PC-9 (cell line): ENCODE data around the gene STOML1. TPM values are rescaled to one million over a fixed set of nuclear protein-coding genes. Genes with fewer than 3 reads are reported as not detected.

Experiments used
- BruUV-seq: library from RNA; stranded (reverse); fragments of 400-500 nt; replicated peaks from 2 replicates; lab custom pipeline; 2021; lab: Mats Ljungman, UMichigan
- CTCF ChIA-PET: fragments of 300-600 bp; sonication (Branson Sonifier 250); formaldehyde crosslinking; loops from one replicate; lab custom pipeline; 2022; ENCODE audit warnings: antibody characterized with exemption; lab: Charles Lee
- POLR2A ChIA-PET: fragments of 300-600 bp; sonication (Branson Sonifier 250); formaldehyde crosslinking; loops from one replicate; lab custom pipeline; 2022; ENCODE audit warnings: antibody characterized with exemption; ENCODE audit not compliant: unreplicated experiment; lab: Charles Lee
- DNase-seq, 2 experiments: peaks; one replicate each; pipeline versions ENCODE4 v3.0.0 to v3.0.0-alpha.2; 2015 to 2022; ENCODE audit warnings: mixed read lengths in 1 of 2
- H2AFZ ChIP-seq: fragments of 200-600 bp; sonication (generic); 2 replicates; pipeline ENCODE4 v1.8.1; 2017; ENCODE audit warnings: antibody characterized with exemption
- H3F3A ChIP-seq: fragments of 200-600 bp; sonication (generic); 2 replicates; pipeline ENCODE4 v1.8.1; 2017; ENCODE audit warnings: antibody characterized with exemption, mild to moderate bottlenecking, low read depth; ENCODE audit not compliant: insufficient read depth
- H3K27ac ChIP-seq: fragments of 200-600 bp; sonication (generic); 2 replicates; pipeline ENCODE4 v1.6.1; 2016; ENCODE audit warnings: mixed run types
- H3K27me3 ChIP-seq: fragments of 200-600 bp; sonication (generic); 2 replicates; pipeline ENCODE4 v1.6.1; 2016; ENCODE audit warnings: low read depth, mixed run types; ENCODE audit not compliant: insufficient read depth
- H3K36me3 ChIP-seq: fragments of 200-600 bp; sonication (generic); 2 replicates; pipeline ENCODE4 v1.6.1; 2016; ENCODE audit warnings: low read depth, mixed run types
- H3K4me1 ChIP-seq: fragments of 200-600 bp; sonication (generic); replicated peaks from 2 replicates; pipeline ENCODE4 v1.6.1; 2016; ENCODE audit warnings: mixed run types; ENCODE audit not compliant: insufficient read depth
- H3K4me2 ChIP-seq: fragments of 200-600 bp; sonication (generic); 2 replicates; pipeline ENCODE4 v1.6.1; 2017; ENCODE audit warnings: mixed run types
- H3K4me3 ChIP-seq: fragments of 200-600 bp; sonication (generic); 2 replicates; pipeline ENCODE4 v1.6.1; 2016; ENCODE audit warnings: mixed run types
- H3K79me2 ChIP-seq: fragments of 200-600 bp; sonication (generic); 2 replicates; pipeline ENCODE4 v1.6.1; 2017; ENCODE audit warnings: low read depth, mixed run types
- H3K9me2 ChIP-seq: fragments of 200-600 bp; sonication (generic); 2 replicates; pipeline ENCODE4 v1.8.1; 2017; ENCODE audit warnings: mild to moderate bottlenecking; ENCODE audit not compliant: insufficient read depth
- H3K9me3 ChIP-seq: fragments of 200-600 bp; sonication (generic); 2 replicates; pipeline ENCODE4 v1.8.1; 2016; ENCODE audit warnings: low read depth; ENCODE audit not compliant: insufficient read depth
- H4K20me1 ChIP-seq: fragments of 200-600 bp; sonication (generic); 2 replicates; pipeline ENCODE4 v1.8.1; 2017; ENCODE audit not compliant: insufficient read depth
- EZH2 ChIP-seq: fragments of 200-600 bp; sonication (generic); IDR thresholded peaks from 2 replicates; pipeline ENCODE4 v1.8.0; 2017; ENCODE audit warnings: antibody characterized with exemption, low read depth
- intact Hi-C: fragments of 100-400 bp; cut with micrococcal nuclease; formaldehyde crosslinking; loops from one replicate; pipeline ENCODE4 v1.10.0; 2022; ENCODE audit not compliant: unreplicated experiment
- total RNA-seq: library from RNA; stranded (reverse); gene quantifications from 2 replicates; pipeline ENCODE4 v1.2.3, GENCODE V29; 2021
- TF ChIP-seq, protein P1 (sequence below): fragments of 200-600 bp; sonication (generic); conservative IDR thresholded peaks from 2 replicates; pipeline ENCODE4 v1.6.1; 2017; ENCODE audit warnings: mixed run types, antibody characterized with exemption, mild to moderate bottlenecking, moderate library complexity

The STOML1 gene
- total RNA-seq, 1 experiment from 2014 or later = 6.1 TPM

DNA sequence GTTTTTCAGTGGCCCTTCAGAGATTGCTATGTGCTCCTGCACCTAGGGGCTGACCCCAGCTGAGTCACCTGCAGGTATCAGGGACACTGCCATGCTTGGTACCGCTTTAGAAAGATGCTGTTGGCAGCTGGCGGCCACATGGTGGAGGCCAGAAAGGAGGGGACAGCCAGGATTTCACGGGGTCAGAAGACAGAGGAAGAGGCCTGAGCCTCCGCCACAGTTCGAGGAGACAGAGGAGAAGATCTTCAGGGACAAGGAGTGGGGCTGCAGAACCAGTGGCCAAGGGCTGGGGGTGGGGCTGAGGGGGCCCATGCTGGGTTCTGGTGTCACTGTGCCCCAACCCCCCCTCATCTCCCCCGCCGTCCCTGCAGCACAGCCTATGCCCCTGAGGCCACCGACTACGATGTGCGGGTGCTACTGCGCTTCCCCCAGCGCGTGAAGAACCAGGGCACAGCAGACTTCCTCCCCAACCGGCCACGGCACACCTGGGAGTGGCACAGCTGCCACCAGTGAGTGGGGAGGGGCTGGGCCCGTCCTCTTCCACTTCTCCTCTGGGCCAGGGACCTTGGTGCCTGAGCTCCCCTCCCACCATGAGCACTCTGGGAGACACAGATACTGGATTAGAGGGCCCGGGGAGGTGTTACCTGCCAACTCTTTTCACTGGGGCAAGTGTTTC is 45.9 kb downstream of the STOML1 start:
- no peak overlapping the region for H3K27ac ChIP-seq
- no peaks in the 10 kb centered on the region for H3K9me2 ChIP-seq
- no peaks in the 10 kb centered on the region for H3K27me3 ChIP-seq
- DNase-seq = no peak
- no peak overlapping the region for H2AFZ ChIP-seq
- peaks cover 34% of the 10 kb centered on the region for H3K4me1 ChIP-seq
- TF ChIP-seq EZH2 = no peak
- TF ChIP-seq, protein P1, sequence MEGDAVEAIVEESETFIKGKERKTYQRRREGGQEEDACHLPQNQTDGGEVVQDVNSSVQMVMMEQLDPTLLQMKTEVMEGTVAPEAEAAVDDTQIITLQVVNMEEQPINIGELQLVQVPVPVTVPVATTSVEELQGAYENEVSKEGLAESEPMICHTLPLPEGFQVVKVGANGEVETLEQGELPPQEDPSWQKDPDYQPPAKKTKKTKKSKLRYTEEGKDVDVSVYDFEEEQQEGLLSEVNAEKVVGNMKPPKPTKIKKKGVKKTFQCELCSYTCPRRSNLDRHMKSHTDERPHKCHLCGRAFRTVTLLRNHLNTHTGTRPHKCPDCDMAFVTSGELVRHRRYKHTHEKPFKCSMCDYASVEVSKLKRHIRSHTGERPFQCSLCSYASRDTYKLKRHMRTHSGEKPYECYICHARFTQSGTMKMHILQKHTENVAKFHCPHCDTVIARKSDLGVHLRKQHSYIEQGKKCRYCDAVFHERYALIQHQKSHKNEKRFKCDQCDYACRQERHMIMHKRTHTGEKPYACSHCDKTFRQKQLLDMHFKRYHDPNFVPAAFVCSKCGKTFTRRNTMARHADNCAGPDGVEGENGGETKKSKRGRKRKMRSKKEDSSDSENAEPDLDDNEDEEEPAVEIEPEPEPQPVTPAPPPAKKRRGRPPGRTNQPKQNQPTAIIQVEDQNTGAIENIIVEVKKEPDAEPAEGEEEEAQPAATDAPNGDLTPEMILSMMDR = no peak
- ChIA-PET POLR2A (no interaction called here), CTCF (no interaction called here)
- H3K4me2 ChIP-seq = no peak overlapping the region
- H4K20me1 ChIP-seq = 0 out of 2 replicates have a peak, but pooled peaks cover 4% of the 10 kb centered on the region
- H3F3A ChIP-seq = peaks cover 40% of the 10 kb centered on the region
- intact Hi-C loops = no loop called here
- peaks cover 53% of the 10 kb centered on the region for H3K36me3 ChIP-seq
- H3K79me2 ChIP-seq = peaks cover 16% of the 10 kb centered on the region
- no peaks in the 10 kb centered on the region for H3K9me3 ChIP-seq
- no TSS peak for BruUV-seq
- no peak overlapping the region for H3K4me3 ChIP-seq

DNA sequence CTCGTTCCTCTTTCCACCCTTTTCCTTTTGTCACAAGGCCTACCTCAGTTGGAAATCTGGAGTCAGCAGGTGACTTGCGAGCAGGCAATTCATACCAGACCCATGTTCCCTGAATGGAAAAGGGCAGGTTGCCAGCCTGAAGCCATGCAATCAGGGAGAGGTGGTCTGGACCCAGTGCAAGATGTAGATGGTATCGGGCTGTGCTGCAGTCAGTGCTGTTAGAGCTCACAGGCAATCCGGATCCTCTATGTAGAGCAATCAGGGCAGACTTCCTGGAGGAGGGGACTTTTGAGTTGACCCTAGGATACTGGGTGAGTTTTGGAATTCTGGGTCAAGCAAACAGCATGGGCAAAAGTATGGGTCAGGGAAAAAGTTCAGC is 47.0 kb downstream of the STOML1 start:
- Histone ChIP-seq H3K4me1 (peaks cover 44% of the 10 kb centered on the region), H3K36me3 (peaks cover 57% of the 10 kb centered on the region), H3K27ac (no peak overlapping the region), H2AFZ (no peak overlapping the region), H3K4me2 (no peak overlapping the region), H4K20me1 (0 out of 2 replicates have a peak, but pooled peaks cover 4% of the 10 kb centered on the region), H3K4me3 (no peak overlapping the region), H3K79me2 (peaks cover 18% of the 10 kb centered on the region), H3K9me2 (no peaks in the 10 kb centered on the region), H3K9me3 (no peaks in the 10 kb centered on the region), H3K27me3 (no peaks in the 10 kb centered on the region), H3F3A (peaks cover 45% of the 10 kb centered on the region)
- BruUV-seq = no TSS peak
- CTCF ChIA-PET = no interaction called here
- no peak for TF ChIP-seq EZH2
- TF ChIP-seq, protein P1 = no peak
- DNase-seq = no peak
- intact Hi-C loops = no loop called here
- POLR2A ChIA-PET = no interaction called here

DNA sequence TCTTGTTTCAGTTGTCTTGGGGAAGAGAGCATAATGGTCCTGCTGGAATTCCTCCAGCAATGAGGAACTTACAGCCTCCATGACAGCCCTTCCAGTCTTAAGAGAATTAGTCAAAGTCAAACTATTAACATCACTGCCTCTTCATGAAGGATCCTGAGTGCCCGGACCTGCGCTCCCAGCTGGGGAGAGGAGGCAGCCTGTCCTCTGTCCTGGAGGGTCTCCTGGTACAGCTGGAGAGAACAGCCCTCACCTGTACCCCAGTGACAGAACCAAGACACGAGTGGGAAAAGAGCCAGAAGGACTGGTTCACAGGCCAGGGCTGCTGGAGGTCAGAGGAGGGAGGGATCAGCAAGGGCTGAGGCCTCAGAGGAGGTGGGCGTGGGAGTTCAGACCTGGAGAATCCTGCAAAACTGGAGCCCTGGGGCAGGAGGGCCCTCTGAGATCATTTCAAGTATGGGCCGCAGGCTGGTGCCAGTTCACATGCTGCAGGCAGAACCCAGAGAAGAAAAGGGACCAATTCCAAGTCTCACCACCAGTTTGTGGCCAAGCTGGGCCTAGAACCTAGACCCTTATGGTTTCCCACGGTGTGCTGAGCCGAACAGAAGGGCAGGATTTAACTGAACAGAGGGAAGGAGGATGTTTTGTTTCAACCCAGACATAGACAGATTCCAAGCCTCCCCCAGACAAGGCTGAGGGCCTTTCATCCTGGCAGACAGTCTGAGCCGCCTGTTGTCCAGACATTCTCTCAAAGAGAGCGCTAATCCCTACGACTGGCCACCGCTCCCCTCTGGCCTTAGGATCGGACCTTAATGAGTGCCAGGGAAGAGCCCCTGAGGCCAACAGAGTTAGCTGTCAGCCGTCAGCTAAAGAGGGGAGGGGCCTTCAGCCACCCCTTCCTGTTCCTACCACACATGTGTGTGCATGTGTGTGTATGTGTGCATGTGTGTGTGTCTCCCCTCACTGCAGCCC is 47.6 kb downstream of the STOML1 start:
- no peaks in the 10 kb centered on the region for H3K9me3 ChIP-seq
- H3K4me1 ChIP-seq = peaks cover 51% of the 10 kb centered on the region
- H3K4me2 ChIP-seq = no peak overlapping the region
- no peak overlapping the region for H3K27ac ChIP-seq
- ChIA-PET CTCF (no interaction called here), POLR2A (no interaction called here)
- no peak overlapping the region for H3K4me3 ChIP-seq
- peaks cover 48% of the 10 kb centered on the region for H3F3A ChIP-seq
- 0 out of 2 replicates have a peak, but pooled peaks cover 4% of the 10 kb centered on the region for H4K20me1 ChIP-seq
- no peak for DNase-seq
- H2AFZ ChIP-seq = no peak overlapping the region
- no TSS peak for BruUV-seq
- H3K27me3 ChIP-seq = no peaks in the 10 kb centered on the region
- TF ChIP-seq, protein P1 = no peak
- no peak for TF ChIP-seq EZH2
- no peaks in the 10 kb centered on the region for H3K9me2 ChIP-seq
- H3K36me3 ChIP-seq = peaks cover 52% of the 10 kb centered on the region
- intact Hi-C loops = no loop called here
- peaks cover 25% of the 10 kb centered on the region for H3K79me2 ChIP-seq
